Heart left ventricle (tissue), 13 donors: ENCODE measurements around the gene CEBPZOS.

ENCODE experiments used
- POLR2A ChIP-seq, 2 donors: fragments of 450-650 bp; IDR thresholded peaks; one replicate each; pipeline ENCODE4 v1.6.1; 2017; ENCODE audit warnings: antibody characterized with exemption in 2 of 2, mild to moderate bottlenecking in 2 of 2, moderate library complexity in 2 of 2
- TF ChIP-seq, protein P1 (sequence below), 12 donors: fragments of 200-600 bp; sonication (generic) in 4 of 12; IDR thresholded peaks; one replicate each; pipeline versions ENCODE4 v1.5.0 to v1.8.0; 2018 to 2022; ENCODE audit warnings: antibody characterized with exemption in 12 of 12, mild to moderate bottlenecking in 5 of 12
- donor health status: ischemic (EF 13 %, LVEDD 7.1; RV severe dilation, severe dysfunction).
- donor health status: DM: no; HTN: yes; CAD: no.
- donor health status: DM: no; HTN: no; CAD: no.
- donor health status: ischemic (EF 25% LVEDD 6.9; RV normal size, moderate dysfunction).
- donor health status: ischemic (EF 25% LVEDD 5.7; RV mildly dilated, moderate dysfunction).
- donor health status: ischemic (EF 35%, LVEDD 5.7; RV mildly dilated, moderate dysfunction).
- donor health status: nonischemic (EF 11% LVEDD 7.7; RV severe dilation, severe dysfunction).
- donor health status: DM: yes; HTN: yes; CAD: no.
- donor health status: PGD.
- donor health status: ischemic (EF 29% LVEDD 5.4; RV normal size, mild dysfunction).
- donor health status: nonischemic (EF 23%, LVEDD 6.1; RV moderate dilation, normal function).

DNA sequence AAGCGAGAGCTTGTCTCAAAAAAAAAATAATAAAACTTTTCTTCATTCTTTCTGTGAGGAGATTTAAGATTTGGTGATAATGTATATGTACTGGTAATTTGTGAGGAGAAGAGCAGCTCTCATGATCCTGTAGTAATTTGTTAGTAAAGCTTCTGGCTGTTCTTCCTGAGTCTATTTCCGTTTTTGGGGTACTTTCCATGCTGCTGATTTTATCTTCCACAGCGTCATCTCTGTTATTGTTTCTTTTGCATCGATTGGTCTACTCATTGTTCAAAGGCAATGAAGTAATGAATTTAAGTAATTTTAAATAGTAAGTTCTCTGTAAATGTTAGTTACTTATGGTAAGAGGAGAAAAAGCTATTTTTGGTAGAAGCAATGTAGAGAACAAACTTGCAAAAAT, 47.1 kb downstream of the CEBPZOS start:
- TF ChIP-seq POLR2A (IDR thresholded peaks at IDR 0.05) = no peak
- TF ChIP-seq, protein P1, sequence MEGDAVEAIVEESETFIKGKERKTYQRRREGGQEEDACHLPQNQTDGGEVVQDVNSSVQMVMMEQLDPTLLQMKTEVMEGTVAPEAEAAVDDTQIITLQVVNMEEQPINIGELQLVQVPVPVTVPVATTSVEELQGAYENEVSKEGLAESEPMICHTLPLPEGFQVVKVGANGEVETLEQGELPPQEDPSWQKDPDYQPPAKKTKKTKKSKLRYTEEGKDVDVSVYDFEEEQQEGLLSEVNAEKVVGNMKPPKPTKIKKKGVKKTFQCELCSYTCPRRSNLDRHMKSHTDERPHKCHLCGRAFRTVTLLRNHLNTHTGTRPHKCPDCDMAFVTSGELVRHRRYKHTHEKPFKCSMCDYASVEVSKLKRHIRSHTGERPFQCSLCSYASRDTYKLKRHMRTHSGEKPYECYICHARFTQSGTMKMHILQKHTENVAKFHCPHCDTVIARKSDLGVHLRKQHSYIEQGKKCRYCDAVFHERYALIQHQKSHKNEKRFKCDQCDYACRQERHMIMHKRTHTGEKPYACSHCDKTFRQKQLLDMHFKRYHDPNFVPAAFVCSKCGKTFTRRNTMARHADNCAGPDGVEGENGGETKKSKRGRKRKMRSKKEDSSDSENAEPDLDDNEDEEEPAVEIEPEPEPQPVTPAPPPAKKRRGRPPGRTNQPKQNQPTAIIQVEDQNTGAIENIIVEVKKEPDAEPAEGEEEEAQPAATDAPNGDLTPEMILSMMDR (IDR thresholded peaks at IDR 0.05) = no peak
